Right lobe of liver (tissue), 4 donors: ENCODE measurements around the gene PLCL1.

Experiments used
- CTCF ChIP-seq, 4 donors: fragments of 200-600 bp in 3 of 4; fragments of 450-650 bp in 1 of 4; IDR thresholded peaks; one replicate each; pipeline versions ENCODE4 v1.5.1 to v1.8.0; 2016 to 2022; ENCODE audit warnings: antibody characterized with exemption in 4 of 4, mild to moderate bottlenecking in 2 of 4
- POLR2A ChIP-seq: fragments of 450-650 bp; IDR thresholded peaks from one replicate; pipeline ENCODE4 v1.6.1; 2017; ENCODE audit warnings: antibody characterized with exemption, mild to moderate bottlenecking
- donor health status: DM: no; HTN: no; CAD: no.
- donor health status: DM: no; HTN: no; CAD: no.
- donor health status: DM: no; HTN: yes; CAD: no.

GRCh38 chr2:198084156-198084555 lies 279.8 kb downstream of the PLCL1 start:
- TF ChIP-seq CTCF (IDR thresholded peaks at IDR 0.05), result no peak
- no peak for TF ChIP-seq POLR2A
